Neuronal stem cell (in vitro differentiated cells): Measurements from ENCODE around the gene MYO19.
A peak's percentile ranks its signal among the peaks of the same experiment; 100 is the strongest.

Source experiments
- DNase-seq: peaks from one replicate; pipeline ENCODE4 v3.0.0-alpha.2; 2013; ENCODE audit warnings: low spot score
- H2AFZ ChIP-seq: one replicate; pipeline ENCODE4 v1.6.1; 2013; ENCODE audit warnings: mild to moderate bottlenecking, low read length, inconsistent platforms
- H2AK5ac ChIP-seq: 2 replicates; pipeline ENCODE4 v1.6.1; 2013; ENCODE audit warnings: low read depth, mild to moderate bottlenecking, inconsistent platforms, low read length, moderate library complexity, mixed read lengths
- H2BK120ac ChIP-seq: 2 replicates; pipeline ENCODE4 v1.6.1; 2013; ENCODE audit warnings: low read depth, mild to moderate bottlenecking, inconsistent platforms, low read length, moderate library complexity, mixed read lengths
- H2BK12ac ChIP-seq: one replicate; pipeline ENCODE4 v1.6.1; 2013; ENCODE audit warnings: low read length, inconsistent platforms
- H2BK15ac ChIP-seq: 2 replicates; pipeline ENCODE4 v1.6.1; 2013; ENCODE audit warnings: mild to moderate bottlenecking, low read length, inconsistent platforms, mixed read lengths
- H2BK5ac ChIP-seq: one replicate; pipeline ENCODE4 v1.6.1; 2013; ENCODE audit warnings: inconsistent platforms, mild to moderate bottlenecking, low read length, moderate library complexity
- H3K14ac ChIP-seq: one replicate; pipeline ENCODE4 v1.6.1; 2013; ENCODE audit warnings: low read length, inconsistent platforms
- H3K18ac ChIP-seq: 2 replicates; pipeline ENCODE4 v1.6.1; 2013; ENCODE audit warnings: low read length, inconsistent platforms
- H3K23ac ChIP-seq: 2 replicates; pipeline ENCODE4 v1.6.1; 2013; ENCODE audit warnings: low read depth, mild to moderate bottlenecking, mixed read lengths, low read length, inconsistent platforms; ENCODE audit not compliant: poor library complexity
- H3K27ac ChIP-seq: replicated peaks from 3 replicates; pipeline ENCODE4 v1.5.1; 2013; ENCODE audit warnings: low read length, inconsistent platforms
- H3K27me3 ChIP-seq, 3 experiments: 2 replicates each; pipeline ENCODE4 v1.6.1; 2013; ENCODE audit warnings: low read length in 3 of 3, mild to moderate bottlenecking in 2 of 3, inconsistent platforms in 1 of 3, low read depth in 1 of 3, mixed read lengths in 1 of 3, moderate library complexity in 1 of 3; ENCODE audit not compliant: control insufficient read depth in 3 of 3, insufficient read depth in 3 of 3
- H3K36me3 ChIP-seq, 2 donors: replicated peaks in 1 of 2; 2 replicates each; pipeline ENCODE4 v1.6.1; 2013; ENCODE audit warnings: low read length in 2 of 2; ENCODE audit not compliant: control insufficient read depth in 2 of 2, insufficient read depth in 2 of 2
- H3K4ac ChIP-seq: 2 replicates; pipeline ENCODE4 v1.6.1; 2013; ENCODE audit warnings: inconsistent platforms, mild to moderate bottlenecking, low read length, moderate library complexity
- H3K4me1 ChIP-seq, 2 donors: 1 replicate in 1 of 2; 2 replicates in 1 of 2; pipeline ENCODE4 v1.6.1; 2013; ENCODE audit warnings: low read length in 2 of 2, low read depth in 1 of 2; ENCODE audit not compliant: control insufficient read depth in 2 of 2, insufficient read depth in 1 of 2
- H3K4me2 ChIP-seq: one replicate; pipeline ENCODE4 v1.6.1; 2013; ENCODE audit warnings: mild to moderate bottlenecking, low read length, inconsistent platforms; ENCODE audit not compliant: insufficient read depth, poor library complexity, severe bottlenecking
- H3K4me3 ChIP-seq, 2 donors: 2 replicates each; pipeline ENCODE4 v1.5.1; 2013; ENCODE audit warnings: low read length in 2 of 2, mild to moderate bottlenecking in 2 of 2, inconsistent platforms in 1 of 2, moderate library complexity in 1 of 2
- H3K79me1 ChIP-seq: one replicate; pipeline ENCODE4 v1.6.1; 2013; ENCODE audit warnings: low read depth, mild to moderate bottlenecking, inconsistent platforms, low read length, moderate library complexity
- H3K9ac ChIP-seq: one replicate; pipeline ENCODE4 v1.6.1; 2013; ENCODE audit warnings: mild to moderate bottlenecking, low read depth, low read length, inconsistent platforms; ENCODE audit not compliant: poor library complexity
- H3K9me3 ChIP-seq, 2 donors: replicated peaks in 1 of 2; 2 replicates each; pipeline versions ENCODE3 to v1.6.1; 2013; ENCODE audit warnings: low read length in 2 of 2, mild to moderate bottlenecking in 2 of 2, inconsistent platforms in 1 of 2, low read depth in 1 of 2, mixed read lengths in 1 of 2, moderate library complexity in 1 of 2; ENCODE audit not compliant: control insufficient read depth in 2 of 2, insufficient read depth in 1 of 2
- H4K8ac ChIP-seq: one replicate; pipeline ENCODE4 v1.6.1; 2013; ENCODE audit warnings: low read depth, mild to moderate bottlenecking, inconsistent platforms, low read length, moderate library complexity
- H4K91ac ChIP-seq: one replicate; pipeline ENCODE4 v1.6.1; 2013; ENCODE audit warnings: low read length, low read depth, mild to moderate bottlenecking, inconsistent platforms; ENCODE audit not compliant: poor library complexity
- WGBS, 2 donors: extraction: QIAGEN DNeasy Blood & Tissue Kit; methylation state at CpG; one replicate each; pipeline ENCODE4 v1.1.7; 2013; ENCODE audit warnings: missing lambda C conversion rate in 2 of 2, mixed read lengths in 1 of 2; ENCODE audit not compliant: insufficient read length in 2 of 2, insufficient replicate concordance in 1 of 2; ENCODE audit errors: extremely low coverage in 2 of 2; 5-methylcytosine and 5-hydroxymethylcytosine counted together

Gene MYO19

GRCh38 chr17:36498155-36498554 lies 36.5 kb downstream of the MYO19 start:
- H3K9ac ChIP-seq: peak overlapping the region; percentile 38
- no peak overlapping the region for H2AFZ ChIP-seq
- H3K18ac ChIP-seq: no peak overlapping the region
- no peaks in the 10 kb centered on the region for H3K27me3 ChIP-seq
- H3K36me3 ChIP-seq: peaks cover 34 to 89% of the 10 kb centered on the region in 2 donors
- no peak overlapping the region for H3K4ac ChIP-seq
- H3K23ac ChIP-seq: no peak overlapping the region
- no peak overlapping the region for H4K8ac ChIP-seq
- no peak overlapping the region for H2AK5ac ChIP-seq
- no CpG with 5 or more reads among the region's 9 CpGs for WGBS, 2 donors
- H2BK12ac ChIP-seq: no peak overlapping the region
- H2BK5ac ChIP-seq: no peak overlapping the region
- no peak overlapping the region for H3K4me3 ChIP-seq
- H3K9me3 ChIP-seq: no peaks in the 10 kb centered on the region
- H3K4me2 ChIP-seq: no peak overlapping the region
- no peak overlapping the region for H2BK120ac ChIP-seq
- no peak overlapping the region for H2BK15ac ChIP-seq
- H3K79me1 ChIP-seq: no peaks in the 10 kb centered on the region
- peaks cover 13 to 23% of the 10 kb centered on the region in 2 donors for H3K4me1 ChIP-seq
- no peak overlapping the region for H4K91ac ChIP-seq
- no peak for DNase-seq
- no peak overlapping the region for H3K14ac ChIP-seq
- H3K27ac ChIP-seq: no peak overlapping the region

GRCh38 chr17:36496018-36496789 lies 38.5 kb downstream of the MYO19 start:
- Histone ChIP-seq H3K4ac (no peak overlapping the region), H3K79me1 (peaks cover 3% of the 10 kb centered on the region), H3K14ac (no peak overlapping the region), H3K23ac (no peak overlapping the region), H2BK120ac (no peak overlapping the region), H3K27me3 (no peaks in the 10 kb centered on the region), H3K9me3 (no peaks in the 10 kb centered on the region), H3K36me3 (peaks cover 32 to 89% of the 10 kb centered on the region in 2 donors), H2BK5ac (no peak overlapping the region), H2BK12ac (no peak overlapping the region), H3K9ac (no peak overlapping the region), H2AFZ (no peak overlapping the region), H3K18ac (no peak overlapping the region), H4K8ac (no peak overlapping the region), H2BK15ac (no peak overlapping the region), H3K4me1 (peaks cover 13 to 23% of the 10 kb centered on the region in 2 donors), H2AK5ac (no peak overlapping the region), H3K4me3 (no peak overlapping the region), H3K27ac (peak overlapping the region; percentile 85), H3K4me2 (no peak overlapping the region), H4K91ac (no peak overlapping the region)
- WGBS, 2 donors: no CpG with 5 or more reads among the region's 9 CpGs
- DNase-seq: peak; percentile 37

DNA sequence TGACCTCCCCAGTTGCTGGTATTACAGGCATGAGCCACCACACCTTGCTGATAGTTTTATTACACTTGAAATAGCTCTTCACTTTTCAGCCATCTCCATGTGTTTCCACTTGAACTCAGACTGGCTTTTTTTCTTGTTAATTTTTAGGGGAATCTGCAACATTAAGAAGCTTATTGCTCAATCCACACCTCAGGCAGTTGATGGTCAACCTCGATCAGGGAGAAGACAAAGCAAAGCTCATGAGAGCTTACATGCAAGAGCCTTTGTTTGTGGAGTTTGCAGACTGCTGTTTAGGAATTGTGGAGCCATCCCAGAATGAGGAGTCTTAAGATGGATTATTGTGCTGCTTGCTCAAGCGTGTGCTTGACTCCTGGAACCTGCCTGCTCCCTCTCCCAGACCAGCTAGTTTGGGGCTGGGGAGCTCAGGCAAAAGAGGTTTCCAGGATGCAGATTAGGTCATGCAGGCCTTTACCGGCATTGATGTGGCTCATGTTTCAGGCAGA lies 39.5 kb downstream of the MYO19 start:
- no CpG with 5 or more reads among the region's 3 CpGs for whole genome bisulfite sequencing, 2 donors
- no peak overlapping the region for H4K91ac ChIP-seq
- H3K9ac ChIP-seq: no peak overlapping the region
- no peak overlapping the region for H4K8ac ChIP-seq
- no peaks in the 10 kb centered on the region for H3K9me3 ChIP-seq
- peak; percentile 8 for DNase-seq
- no peak overlapping the region for H2BK120ac ChIP-seq
- no peak overlapping the region for H3K4ac ChIP-seq
- H3K79me1 ChIP-seq: peaks cover 6% of the 10 kb centered on the region
- H3K27ac ChIP-seq: peak overlapping the region; percentile 14
- no peak overlapping the region for H3K23ac ChIP-seq
- no peak overlapping the region for H2AK5ac ChIP-seq
- H3K4me3 ChIP-seq: no peak overlapping the region
- H2BK12ac ChIP-seq: no peak overlapping the region
- H3K27me3 ChIP-seq: no peaks in the 10 kb centered on the region
- no peak overlapping the region for H3K18ac ChIP-seq
- no peak overlapping the region for H3K4me2 ChIP-seq
- H3K4me1 ChIP-seq: peaks cover 13 to 23% of the 10 kb centered on the region in 2 donors
- no peak overlapping the region for H2BK5ac ChIP-seq
- peaks cover 28 to 87% of the 10 kb centered on the region in 2 donors for H3K36me3 ChIP-seq
- H2AFZ ChIP-seq: no peak overlapping the region
- H2BK15ac ChIP-seq: no peak overlapping the region
- no peak overlapping the region for H3K14ac ChIP-seq

- H3K36me3 ChIP-seq: peaks cover 28 to 89% of the 10 kb centered on the region in 2 donors
- no peak overlapping the region for H2BK12ac ChIP-seq
- H3K27me3 ChIP-seq: no peaks in the 10 kb centered on the region
- H3K9me3 ChIP-seq: no peaks in the 10 kb centered on the region
- no peak overlapping the region for H2AK5ac ChIP-seq
- H4K8ac ChIP-seq: no peak overlapping the region
- no peak overlapping the region for H3K14ac ChIP-seq
- no peak overlapping the region for H2BK120ac ChIP-seq
- H3K18ac ChIP-seq: no peak overlapping the region
- H3K4me2 ChIP-seq: no peak overlapping the region
- no peak overlapping the region for H2BK5ac ChIP-seq
- no peak overlapping the region for H4K91ac ChIP-seq
- no peak for DNase-seq
- H2BK15ac ChIP-seq: no peak overlapping the region
- H3K4me3 ChIP-seq: no peak overlapping the region
- H3K23ac ChIP-seq: no peak overlapping the region
- no peak overlapping the region for H3K27ac ChIP-seq
- peaks cover 6% of the 10 kb centered on the region for H3K79me1 ChIP-seq
- H3K4ac ChIP-seq: no peak overlapping the region
- WGBS, 2 donors: no CpG with 5 or more reads among the region's 5 CpGs
- no peak overlapping the region for H3K9ac ChIP-seq
- no peak overlapping the region for H2AFZ ChIP-seq
- H3K4me1 ChIP-seq: peaks cover 13 to 23% of the 10 kb centered on the region in 2 donors
These were observed 40.0 kb downstream of the MYO19 start for GRCh38 chr17:36494674-36495073.
